K562 (cell line): ENCODE data around the gene SNRNP70.

Experiments used
- DMBX1 ChIP-seq: fragments of 250-450 bp; sonication (Bioruptor Pico); IDR thresholded peaks from 2 replicates; pipeline ENCODE4 v1.8.0; 2022; ENCODE audit warnings: inconsistent platforms, mild to moderate bottlenecking, moderate library complexity, borderline replicate concordance
- ETS1 ChIP-seq: conservative IDR thresholded peaks from 2 replicates; pipeline ENCODE4 v1.6.1; 2011; ENCODE audit warnings: low read depth, mild to moderate bottlenecking, low read length; ENCODE audit not compliant: control insufficient read depth
- HDAC6 ChIP-seq: IDR thresholded peaks from 2 replicates; pipeline ENCODE4 v1.6.1; 2012; ENCODE audit warnings: low read depth, mild to moderate bottlenecking, control low read depth, inconsistent platforms, low read length, moderate library complexity
- HMG20B ChIP-seq: fragments of 250-450 bp; sonication (Bioruptor Pico); IDR thresholded peaks from 2 replicates; pipeline ENCODE4 v1.5.0; 2021; ENCODE audit warnings: mild to moderate bottlenecking
- RNF2 ChIP-seq: sonication (generic); IDR thresholded peaks from 2 replicates; pipeline ENCODE4 v1.6.1; 2016
- SIN3A ChIP-seq, 2 experiments: fragments of 150-350 bp in 1 of 2; IDR thresholded peaks; 2 replicates each; pipeline ENCODE4 v1.6.1; 2011 to 2016; ENCODE audit warnings: borderline replicate concordance in 2 of 2, low read depth in 2 of 2, low read length in 2 of 2, mild to moderate bottlenecking in 2 of 2, moderate library complexity in 2 of 2; ENCODE audit not compliant: control insufficient read depth in 1 of 2
- UBTF ChIP-seq, 2 experiments: IDR thresholded peaks; 2 replicates each; pipeline ENCODE4 v1.6.1; 2012; ENCODE audit warnings: improper control_type of control experiment in 2 of 2, low read depth in 2 of 2, low read length in 2 of 2, borderline replicate concordance in 1 of 2
- TF ChIP-seq, protein P1 (sequence below), 3 experiments: IDR thresholded peaks in 2 of 3; conservative IDR thresholded peaks in 1 of 3; 2 replicates each; pipeline ENCODE4 v1.5.1; 2011 to 2012; ENCODE audit warnings: low read length in 3 of 3, mild to moderate bottlenecking in 3 of 3, control low read depth in 2 of 3, improper control_type of control experiment in 1 of 3, inconsistent platforms in 1 of 3, low read depth in 1 of 3, mixed read lengths in 1 of 3, moderate library complexity in 1 of 3; ENCODE audit not compliant: insufficient read depth in 2 of 3

DNA sequence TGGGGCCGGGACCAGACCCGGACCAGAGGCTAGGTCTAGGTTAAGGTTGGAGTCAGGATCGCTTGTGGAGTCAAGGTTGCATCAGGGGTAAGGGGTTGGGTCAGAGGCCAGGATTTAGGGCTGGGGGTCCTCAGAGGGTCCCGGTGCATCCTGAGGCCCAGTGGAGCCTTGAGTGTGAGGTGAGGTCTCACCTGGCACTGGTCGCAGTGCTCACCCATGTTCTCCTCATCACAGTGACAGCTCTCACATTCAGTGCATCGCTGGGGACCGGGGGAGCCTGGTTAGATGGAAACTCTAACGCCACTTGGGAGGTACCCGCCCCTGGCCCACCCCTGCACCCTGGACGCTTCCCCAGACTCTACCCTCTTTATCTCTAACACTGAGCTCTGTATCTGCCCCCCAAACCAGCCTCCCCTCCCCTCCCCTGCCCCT is 66.9 kb downstream of the SNRNP70 start:
- TF ChIP-seq DMBX1 (CRISPR knock-in tag) (no peak), HMG20B (CRISPR knock-in tag) (no peak), ETS1 (no peak), RNF2 (no peak), UBTF (IDR thresholded peaks at IDR 0.05; ENCODE audit: borderline replicate concordance in 1 of 2, low read depth in 2 of 2, low read length in 2 of 2) (no peak), HDAC6 (no peak), SIN3A (IDR thresholded peaks at IDR 0.05; ENCODE audit: borderline replicate concordance in 2 of 2, control insufficient read depth in 1 of 2, low read depth in 2 of 2, low read length in 2 of 2) (no peak)
- TF ChIP-seq, protein P1, sequence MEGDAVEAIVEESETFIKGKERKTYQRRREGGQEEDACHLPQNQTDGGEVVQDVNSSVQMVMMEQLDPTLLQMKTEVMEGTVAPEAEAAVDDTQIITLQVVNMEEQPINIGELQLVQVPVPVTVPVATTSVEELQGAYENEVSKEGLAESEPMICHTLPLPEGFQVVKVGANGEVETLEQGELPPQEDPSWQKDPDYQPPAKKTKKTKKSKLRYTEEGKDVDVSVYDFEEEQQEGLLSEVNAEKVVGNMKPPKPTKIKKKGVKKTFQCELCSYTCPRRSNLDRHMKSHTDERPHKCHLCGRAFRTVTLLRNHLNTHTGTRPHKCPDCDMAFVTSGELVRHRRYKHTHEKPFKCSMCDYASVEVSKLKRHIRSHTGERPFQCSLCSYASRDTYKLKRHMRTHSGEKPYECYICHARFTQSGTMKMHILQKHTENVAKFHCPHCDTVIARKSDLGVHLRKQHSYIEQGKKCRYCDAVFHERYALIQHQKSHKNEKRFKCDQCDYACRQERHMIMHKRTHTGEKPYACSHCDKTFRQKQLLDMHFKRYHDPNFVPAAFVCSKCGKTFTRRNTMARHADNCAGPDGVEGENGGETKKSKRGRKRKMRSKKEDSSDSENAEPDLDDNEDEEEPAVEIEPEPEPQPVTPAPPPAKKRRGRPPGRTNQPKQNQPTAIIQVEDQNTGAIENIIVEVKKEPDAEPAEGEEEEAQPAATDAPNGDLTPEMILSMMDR (IDR thresholded peaks at IDR 0.05 in 2 of 3, conservative IDR thresholded peaks at IDR 0.05 in 1 of 3; ENCODE audit: insufficient read depth in 2 of 3, low read depth in 1 of 3, low read length in 3 of 3), result no peak
